Dermis blood vessel endothelial cell (primary cell): ENCODE results near the gene ARHGAP36. TPM values are rescaled to one million over a fixed set of nuclear protein-coding genes. Genes with fewer than 3 reads are reported as not detected.

ENCODE experiments used
- DNase-seq: peaks from one replicate; pipeline ENCODE4 v3.0.0; 2010
- total RNA-seq: library from RNA; depleted of rRNA; stranded (reverse); fragments of >200 nt; gene quantifications from 2 replicates; pipeline ENCODE4 v1.2.3, GENCODE V29; 2014

The ARHGAP36 gene
- total RNA-seq, 1 donor from 2014 or later: not detected

GRCh38 chrX:131072871-131073571 is 14.9 kb downstream of the ARHGAP36 start:
- DNase-seq: no peak

GRCh38 chrX:131073607-131074006 is 15.5 kb downstream of the ARHGAP36 start:
- DNase-seq: no peak

- no peak for DNase-seq
Observed at GRCh38 chrX:131081772-131082740, 23.9 kb downstream of the ARHGAP36 start.

- no peak for DNase-seq
Observed at GRCh38 chrX:131083510-131084142, 25.5 kb downstream of the ARHGAP36 start.

GRCh38 chrX:131084145-131084544 is 26.0 kb downstream of the ARHGAP36 start:
- DNase-seq: no peak

- no peak for DNase-seq
Observed at GRCh38 chrX:131136776-131137175, 78.6 kb downstream of the ARHGAP36 start.

GRCh38 chrX:131139072-131139471 is 80.9 kb downstream of the ARHGAP36 start:
- DNase-seq: no peak

Other genes with a start within 250 kb of the ARHGAP36 start
- 12.9 and 15.4 TPM in 2 replicates for gene ENOX2, start 155.1 kb upstream of the ARHGAP36 start, total RNA-seq
- 0.93 TPM in 1 of 2 replicates, not detected in the other for gene IGSF1, start 231.0 kb downstream of the ARHGAP36 start, total RNA-seq